SK-N-SH (cell line): ENCODE measurements around the gene ALDH18A1. TPM values are rescaled to one million over a fixed set of nuclear protein-coding genes. Genes with fewer than 3 reads are reported as not detected.

ENCODE experiments used
- CTCF ChIA-PET: fragments of 300-600, 350-600 bp; formaldehyde crosslinking; extraction: SDS; loops from one replicate; lab custom pipeline; 2021; lab: Yijun Ruan, JAX
- POLR2A ChIA-PET: fragments of 350-600 bp; sonication (Branson Sonifier 250); formaldehyde crosslinking; extraction: SDS; loops from one replicate; lab custom pipeline; 2020; ENCODE audit warnings: antibody characterized with exemption, inconsistent platforms; lab: Yijun Ruan, JAX
- DNase-seq: peaks from one replicate; pipeline ENCODE4 v3.0.0; 2012
- H2AFZ ChIP-seq: fragments of 200-600 bp; sonication (generic); 2 replicates; pipeline ENCODE4 v1.8.1; 2016; ENCODE audit warnings: antibody characterized with exemption, mild to moderate bottlenecking, low read depth
- H3F3A ChIP-seq: fragments of 200-600 bp; sonication (generic); replicated peaks from 2 replicates; pipeline ENCODE3; 2016; ENCODE audit warnings: antibody characterized with exemption, mild to moderate bottlenecking; ENCODE audit not compliant: insufficient read depth
- H3K27ac ChIP-seq, 2 experiments: fragments of 200-500 bp in 1 of 2; fragments of 200-600 bp in 1 of 2; sonication (Bioruptor generic) in 1 of 2; sonication (generic), shearing (Covaris generic) in 1 of 2; 2 replicates each; pipeline versions ENCODE4 v1.5.1 to v1.6.1; 2014 to 2016; ENCODE audit warnings: low read depth in 2 of 2, inconsistent platforms in 1 of 2, low read length in 1 of 2, mild to moderate bottlenecking in 1 of 2, mixed read lengths in 1 of 2
- H3K27me3 ChIP-seq: fragments of 200-600 bp; sonication (generic), shearing (Covaris generic); 2 replicates; pipeline ENCODE4 v1.6.1; 2016; ENCODE audit warnings: mixed run types; ENCODE audit not compliant: insufficient read depth
- H3K36me3 ChIP-seq, 2 experiments: fragments of 200-500 bp in 1 of 2; fragments of 200-600 bp in 1 of 2; sonication (Bioruptor generic) in 1 of 2; sonication (generic) in 1 of 2; replicated peaks in 1 of 2; 2 replicates each; pipeline versions ENCODE3 to v1.5.1; 2014 to 2016; ENCODE audit warnings: low read length in 1 of 2, mild to moderate bottlenecking in 1 of 2; ENCODE audit not compliant: insufficient read depth in 2 of 2, control insufficient read depth in 1 of 2
- H3K4me1 ChIP-seq, 2 experiments: fragments of 200-500 bp in 1 of 2; fragments of 200-600 bp in 1 of 2; sonication (Bioruptor generic) in 1 of 2; sonication (generic), shearing (Covaris generic) in 1 of 2; 2 replicates each; pipeline versions ENCODE4 v1.5.1 to v1.6.1; 2014 to 2016; ENCODE audit warnings: low read depth in 1 of 2, low read length in 1 of 2, mixed run types in 1 of 2; ENCODE audit not compliant: insufficient read depth in 2 of 2, control insufficient read depth in 1 of 2
- H3K4me2 ChIP-seq: fragments of 200-600 bp; sonication (generic), shearing (Covaris generic); 2 replicates; pipeline ENCODE4 v1.6.1; 2017; ENCODE audit warnings: mixed run types
- H3K4me3 ChIP-seq, 2 experiments: fragments of 200-500 bp in 1 of 2; fragments of 200-600 bp in 1 of 2; sonication (Bioruptor generic) in 1 of 2; sonication (generic), shearing (Covaris generic) in 1 of 2; 2 replicates each; pipeline versions ENCODE4 v1.5.1 to v1.8.1; 2014 to 2016; ENCODE audit warnings: low read depth in 2 of 2, inconsistent platforms in 1 of 2, low read length in 1 of 2, mild to moderate bottlenecking in 1 of 2, mixed read lengths in 1 of 2, moderate library complexity in 1 of 2
- H3K79me2 ChIP-seq: fragments of 200-600 bp; sonication (generic); 2 replicates; pipeline ENCODE4 v1.8.1; 2017; ENCODE audit warnings: mild to moderate bottlenecking; ENCODE audit not compliant: insufficient read depth
- H3K9ac ChIP-seq: fragments of 200-600 bp; sonication (generic); 2 replicates; pipeline ENCODE4 v1.6.1; 2017; ENCODE audit warnings: mixed run types
- H3K9me2 ChIP-seq: fragments of 200-600 bp; sonication (generic); 2 replicates; pipeline ENCODE4 v1.6.1; 2017; ENCODE audit warnings: mixed run types
- H3K9me3 ChIP-seq: fragments of 200-600 bp; sonication (generic); 2 replicates; pipeline ENCODE4 v1.6.1; 2017; ENCODE audit warnings: mixed run types, mild to moderate bottlenecking, moderate library complexity
- H4K20me1 ChIP-seq: fragments of 200-600 bp; sonication (generic); 2 replicates; pipeline ENCODE4 v1.6.1; 2017; ENCODE audit warnings: mild to moderate bottlenecking, mixed run types; ENCODE audit not compliant: insufficient read depth
- CHD2 ChIP-seq: fragments of 150-350 bp; IDR thresholded peaks from 2 replicates; pipeline ENCODE4 v1.6.1; 2018; ENCODE audit warnings: low read length; ENCODE audit not compliant: partially characterized antibody
- ELF1 ChIP-seq: IDR thresholded peaks from 2 replicates; pipeline ENCODE4 v1.4.0; 2012
- EP300 ChIP-seq, 2 experiments: IDR thresholded peaks; 2 replicates each; pipeline versions ENCODE4 v1.4.0 to v1.6.1; 2012; ENCODE audit warnings: borderline replicate concordance in 1 of 2, low read depth in 1 of 2, low read length in 1 of 2
- EZH2phosphoT487 ChIP-seq: fragments of 200-600 bp; sonication (generic); IDR thresholded peaks from 2 replicates; pipeline ENCODE4 v1.6.1; 2017; ENCODE audit warnings: low read depth, mixed run types, mild to moderate bottlenecking, antibody characterized with exemption, moderate library complexity, borderline replicate concordance
- FOSL2 ChIP-seq: IDR thresholded peaks from 2 replicates; pipeline ENCODE4 v1.4.0; 2012; ENCODE audit warnings: low read depth, mild to moderate bottlenecking, moderate library complexity, borderline replicate concordance
- FOXJ3 ChIP-seq: sonication (generic); formaldehyde crosslinking; IDR thresholded peaks from 2 replicates; pipeline ENCODE4 v1.5.1; 2020; ENCODE audit warnings: mild to moderate bottlenecking, missing genetic modification reagents
- GABPA ChIP-seq: IDR thresholded peaks from 2 replicates; pipeline ENCODE4 v1.4.0; 2012; ENCODE audit warnings: low read depth, mild to moderate bottlenecking
- JUND ChIP-seq: IDR thresholded peaks from 2 replicates; pipeline ENCODE4 v1.4.0; 2012
- MEF2A ChIP-seq: IDR thresholded peaks from 2 replicates; pipeline ENCODE4 v1.4.0; 2012; ENCODE audit warnings: low read depth, borderline replicate concordance
- MXI1 ChIP-seq: IDR thresholded peaks from 2 replicates; pipeline ENCODE4 v1.6.1; 2012; ENCODE audit warnings: mild to moderate bottlenecking, low read depth, low read length, improper control_type of control experiment
- NRF1 ChIP-seq: IDR thresholded peaks from 2 replicates; pipeline ENCODE4 v1.6.1; 2012; ENCODE audit warnings: low read depth, mild to moderate bottlenecking, low read length
- RCOR1 ChIP-seq: fragments of 150-350 bp; IDR thresholded peaks from 2 replicates; pipeline ENCODE4 v1.6.1; 2017; ENCODE audit warnings: antibody characterized with exemption, low read length
- RFX5 ChIP-seq: IDR thresholded peaks from 2 replicates; pipeline ENCODE4 v1.6.1; 2012; ENCODE audit warnings: mild to moderate bottlenecking, improper control_type of control experiment, low read length
- RXRA ChIP-seq: IDR thresholded peaks from 2 replicates; pipeline ENCODE4 v1.4.0; 2012; ENCODE audit warnings: low read depth, mild to moderate bottlenecking, borderline replicate concordance
- SIN3A ChIP-seq: IDR thresholded peaks from 2 replicates; pipeline ENCODE4 v1.6.1; 2012; ENCODE audit warnings: low read depth, mild to moderate bottlenecking, low read length, moderate library complexity, borderline replicate concordance
- SMC3 ChIP-seq: IDR thresholded peaks from 2 replicates; pipeline ENCODE4 v1.6.1; 2012; ENCODE audit warnings: low read depth, low read length, improper control_type of control experiment
- TCF12 ChIP-seq: IDR thresholded peaks from 2 replicates; pipeline ENCODE4 v1.4.0; 2012
- TEAD4 ChIP-seq: IDR thresholded peaks from 2 replicates; pipeline ENCODE4 v1.4.0; 2012; ENCODE audit warnings: mild to moderate bottlenecking, borderline replicate concordance; ENCODE audit not compliant: insufficient read depth
- YY1 ChIP-seq: IDR thresholded peaks from 2 replicates; pipeline ENCODE4 v1.4.0; 2012; ENCODE audit warnings: low read depth, mild to moderate bottlenecking
- WGBS: methylation state at CpG from one replicate; pipeline ENCODE4 v1.1.6; 2017; ENCODE audit warnings: low lambda C conversion rate; 5-methylcytosine and 5-hydroxymethylcytosine counted together
- polyA plus RNA-seq, 3 experiments: library from polyadenylated mRNA; depleted of rRNA; stranded (reverse); fragments of >200 nt; gene quantifications; 2 replicates each; pipeline ENCODE4 v1.2.3, GENCODE V29; 2012
- TF ChIP-seq, protein P1 (sequence below): IDR thresholded peaks from 2 replicates; pipeline ENCODE4 v1.4.0; 2012; ENCODE audit warnings: low read depth
- TF ChIP-seq, protein P2 (sequence below): IDR thresholded peaks from 2 replicates; pipeline ENCODE4 v1.6.1; 2012; ENCODE audit warnings: mild to moderate bottlenecking, low read depth, low read length, moderate library complexity
- TF ChIP-seq, protein P3 (sequence below): fragments of 150-350 bp; IDR thresholded peaks from 2 replicates; pipeline ENCODE4 v1.6.1; 2016; ENCODE audit warnings: mild to moderate bottlenecking, low read depth, low read length
- TF ChIP-seq, protein P4 (sequence below): fragments of 150-350 bp; IDR thresholded peaks from 2 replicates; pipeline ENCODE4 v1.6.1; 2017; ENCODE audit warnings: antibody characterized with exemption, low read length, low read depth, borderline replicate concordance

ALDH18A1 gene
- polyA plus RNA-seq, 1 of the 3 experiments (the other 2 are of a cell fraction) = 59.5 TPM

DNA sequence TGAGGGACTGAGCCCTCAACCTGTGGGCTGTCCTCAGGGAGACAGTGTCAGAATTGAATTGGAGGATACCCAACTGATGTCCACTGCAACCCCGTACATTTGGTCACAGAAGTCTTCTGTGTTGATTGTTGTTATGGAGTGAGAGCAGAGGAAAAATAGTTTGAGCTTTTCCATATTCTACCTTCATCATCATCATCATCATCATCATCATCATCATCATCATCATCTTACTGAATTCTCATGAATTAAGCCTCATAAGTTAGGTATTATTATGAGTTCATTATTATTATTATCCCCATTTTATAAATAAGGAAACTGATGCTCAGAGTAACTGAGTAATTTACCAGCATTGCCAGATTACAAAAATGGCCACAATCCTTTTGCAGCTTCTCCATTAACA, 8.4 kb downstream of the ALDH18A1 start:
- Histone ChIP-seq H3F3A (no peaks in the 10 kb centered on the region), H3K4me1 (no peaks in the 10 kb centered on the region), H3K36me3 (peaks cover 57 to 67% of the 10 kb centered on the region in 2 experiments), H3K9ac (no peak overlapping the region), H3K27ac (no peak overlapping the region), H3K27me3 (no peaks in the 10 kb centered on the region), H3K9me2 (no peaks in the 10 kb centered on the region), H3K4me3 (no peak overlapping the region), H3K79me2 (peaks cover 81% of the 10 kb centered on the region), H2AFZ (no peak overlapping the region), H3K4me2 (no peak overlapping the region), H4K20me1 (no peaks in the 10 kb centered on the region), H3K9me3 (no peaks in the 10 kb centered on the region)
- ChIA-PET CTCF (interaction anchor here (1.2 kb wide), 1 partner anchor 457 kb away, joined by 3 read pairs; no protein-coding TSS in a partner anchor), POLR2A (no interaction called here)
- no peak for DNase-seq
- no peak for TF ChIP-seq EP300 (IDR thresholded peaks at IDR 0.05; ENCODE audit: borderline replicate concordance in 1 of 2, low read depth in 1 of 2, low read length in 1 of 2)
- TF ChIP-seq, protein P1, sequence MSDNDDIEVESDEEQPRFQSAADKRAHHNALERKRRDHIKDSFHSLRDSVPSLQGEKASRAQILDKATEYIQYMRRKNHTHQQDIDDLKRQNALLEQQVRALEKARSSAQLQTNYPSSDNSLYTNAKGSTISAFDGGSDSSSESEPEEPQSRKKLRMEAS = no peak
- TF ChIP-seq ELF1 = no peak
- TF ChIP-seq RFX5 = no peak
- no peak for TF ChIP-seq RCOR1
- TF ChIP-seq TEAD4 = no peak
- TF ChIP-seq SMC3 = no peak
- TF ChIP-seq EZH2phosphoT487 = no peak
- TF ChIP-seq FOXJ3 (CRISPR knock-in tag) = no peak
- 100% methylated on average over 1 of the region's 1 CpG for WGBS

DNA sequence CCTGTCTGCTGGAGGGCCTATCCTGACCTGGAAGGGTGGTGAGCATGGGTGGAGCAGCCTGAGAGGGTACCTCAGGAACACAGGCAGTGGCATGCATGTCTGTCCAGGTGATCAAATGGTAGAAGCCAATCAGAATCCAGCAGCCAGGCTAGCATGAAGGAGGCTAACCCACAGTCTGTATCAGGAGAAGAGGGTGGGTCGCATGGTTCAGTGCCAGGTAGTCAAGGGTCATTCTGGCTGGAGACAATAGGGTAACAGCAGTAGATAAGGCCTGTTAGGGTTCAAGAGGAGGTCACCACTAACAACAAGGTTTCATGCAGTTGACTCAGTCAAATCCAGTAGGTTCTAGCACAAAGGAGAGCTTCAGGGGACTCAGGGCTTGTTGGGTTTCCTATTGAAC, 10.4 kb downstream of the ALDH18A1 start:
- TF ChIP-seq, protein P2, sequence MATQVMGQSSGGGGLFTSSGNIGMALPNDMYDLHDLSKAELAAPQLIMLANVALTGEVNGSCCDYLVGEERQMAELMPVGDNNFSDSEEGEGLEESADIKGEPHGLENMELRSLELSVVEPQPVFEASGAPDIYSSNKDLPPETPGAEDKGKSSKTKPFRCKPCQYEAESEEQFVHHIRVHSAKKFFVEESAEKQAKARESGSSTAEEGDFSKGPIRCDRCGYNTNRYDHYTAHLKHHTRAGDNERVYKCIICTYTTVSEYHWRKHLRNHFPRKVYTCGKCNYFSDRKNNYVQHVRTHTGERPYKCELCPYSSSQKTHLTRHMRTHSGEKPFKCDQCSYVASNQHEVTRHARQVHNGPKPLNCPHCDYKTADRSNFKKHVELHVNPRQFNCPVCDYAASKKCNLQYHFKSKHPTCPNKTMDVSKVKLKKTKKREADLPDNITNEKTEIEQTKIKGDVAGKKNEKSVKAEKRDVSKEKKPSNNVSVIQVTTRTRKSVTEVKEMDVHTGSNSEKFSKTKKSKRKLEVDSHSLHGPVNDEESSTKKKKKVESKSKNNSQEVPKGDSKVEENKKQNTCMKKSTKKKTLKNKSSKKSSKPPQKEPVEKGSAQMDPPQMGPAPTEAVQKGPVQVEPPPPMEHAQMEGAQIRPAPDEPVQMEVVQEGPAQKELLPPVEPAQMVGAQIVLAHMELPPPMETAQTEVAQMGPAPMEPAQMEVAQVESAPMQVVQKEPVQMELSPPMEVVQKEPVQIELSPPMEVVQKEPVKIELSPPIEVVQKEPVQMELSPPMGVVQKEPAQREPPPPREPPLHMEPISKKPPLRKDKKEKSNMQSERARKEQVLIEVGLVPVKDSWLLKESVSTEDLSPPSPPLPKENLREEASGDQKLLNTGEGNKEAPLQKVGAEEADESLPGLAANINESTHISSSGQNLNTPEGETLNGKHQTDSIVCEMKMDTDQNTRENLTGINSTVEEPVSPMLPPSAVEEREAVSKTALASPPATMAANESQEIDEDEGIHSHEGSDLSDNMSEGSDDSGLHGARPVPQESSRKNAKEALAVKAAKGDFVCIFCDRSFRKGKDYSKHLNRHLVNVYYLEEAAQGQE = no peak
- TF ChIP-seq MEF2A = no peak
- TF ChIP-seq SIN3A = no peak
- TF ChIP-seq, protein P3, sequence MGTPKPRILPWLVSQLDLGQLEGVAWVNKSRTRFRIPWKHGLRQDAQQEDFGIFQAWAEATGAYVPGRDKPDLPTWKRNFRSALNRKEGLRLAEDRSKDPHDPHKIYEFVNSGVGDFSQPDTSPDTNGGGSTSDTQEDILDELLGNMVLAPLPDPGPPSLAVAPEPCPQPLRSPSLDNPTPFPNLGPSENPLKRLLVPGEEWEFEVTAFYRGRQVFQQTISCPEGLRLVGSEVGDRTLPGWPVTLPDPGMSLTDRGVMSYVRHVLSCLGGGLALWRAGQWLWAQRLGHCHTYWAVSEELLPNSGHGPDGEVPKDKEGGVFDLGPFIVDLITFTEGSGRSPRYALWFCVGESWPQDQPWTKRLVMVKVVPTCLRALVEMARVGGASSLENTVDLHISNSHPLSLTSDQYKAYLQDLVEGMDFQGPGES = no peak
- TF ChIP-seq, protein P4, sequence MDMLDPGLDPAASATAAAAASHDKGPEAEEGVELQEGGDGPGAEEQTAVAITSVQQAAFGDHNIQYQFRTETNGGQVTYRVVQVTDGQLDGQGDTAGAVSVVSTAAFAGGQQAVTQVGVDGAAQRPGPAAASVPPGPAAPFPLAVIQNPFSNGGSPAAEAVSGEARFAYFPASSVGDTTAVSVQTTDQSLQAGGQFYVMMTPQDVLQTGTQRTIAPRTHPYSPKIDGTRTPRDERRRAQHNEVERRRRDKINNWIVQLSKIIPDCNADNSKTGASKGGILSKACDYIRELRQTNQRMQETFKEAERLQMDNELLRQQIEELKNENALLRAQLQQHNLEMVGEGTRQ = no peak
- no peak for TF ChIP-seq RXRA
- TF ChIP-seq GABPA = no peak
- no peak for TF ChIP-seq FOSL2
- no peak for TF ChIP-seq RCOR1
- TF ChIP-seq NRF1 = no peak
- no peak for TF ChIP-seq MXI1
- TF ChIP-seq TCF12 = no peak
- no peak for TF ChIP-seq JUND
- no peak for TF ChIP-seq EP300 (IDR thresholded peaks at IDR 0.05; ENCODE audit: borderline replicate concordance in 1 of 2, low read depth in 1 of 2, low read length in 1 of 2)
- TF ChIP-seq YY1 = no peak
- TF ChIP-seq, protein P1 = no peak
- no peak for TF ChIP-seq CHD2
- WGBS = 100% methylated on average over 1 of the region's 1 CpG

More for the DNA sequence above, 10.4 kb downstream of the ALDH18A1 start:
- Histone ChIP-seq H3F3A (no peaks in the 10 kb centered on the region), H3K27me3 (no peaks in the 10 kb centered on the region), H3K36me3 (peaks cover 52 to 73% of the 10 kb centered on the region in 2 experiments), H3K4me1 (no peaks in the 10 kb centered on the region), H3K9me3 (no peaks in the 10 kb centered on the region), H3K4me3 (no peak overlapping the region), H2AFZ (no peak overlapping the region), H4K20me1 (no peaks in the 10 kb centered on the region), H3K79me2 (peaks cover 66% of the 10 kb centered on the region; the same call in 1 of the 2 replicates), H3K27ac (no peak overlapping the region), H3K4me2 (no peak overlapping the region), H3K9ac (no peak overlapping the region), H3K9me2 (no peaks in the 10 kb centered on the region)
- ChIA-PET CTCF (no interaction called here), POLR2A (no interaction called here)
- no peak for DNase-seq
